GM12872 (cell line): Measurements from ENCODE around the gene GABRG3.

Experiments used
- CTCF ChIP-seq: IDR thresholded peaks from 3 replicates; pipeline ENCODE4 v1.5.1; 2011; ENCODE audit warnings: low read depth, mild to moderate bottlenecking, low read length, moderate library complexity; ENCODE audit not compliant: insufficient read depth

GABRG3 gene

DNA sequence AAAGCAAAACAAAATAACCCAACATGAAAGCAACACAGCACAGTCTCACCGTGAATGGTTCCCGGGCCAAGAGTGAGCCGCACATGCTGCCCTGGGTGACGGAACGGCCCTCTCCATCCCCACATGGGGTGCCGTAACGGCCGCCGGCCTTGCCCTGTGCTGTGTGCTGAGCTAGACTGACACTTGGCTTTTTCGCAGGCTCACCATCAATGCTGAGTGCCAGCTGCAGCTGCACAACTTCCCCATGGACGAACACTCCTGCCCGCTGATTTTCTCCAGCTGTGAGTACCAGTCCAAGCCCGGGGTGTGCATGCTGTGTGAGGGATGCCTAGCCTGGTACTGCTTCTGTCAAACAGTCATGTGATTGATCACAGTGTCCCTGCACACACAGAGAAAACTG lies 357.6 kb downstream of the GABRG3 start:
- TF ChIP-seq CTCF: no peak

- no peak for TF ChIP-seq CTCF
Observed at GRCh38 chr15:27330326-27330725, 359.3 kb downstream of the GABRG3 start.

- no peak for TF ChIP-seq CTCF
Observed at GRCh38 chr15:27336676-27337075, 365.7 kb downstream of the GABRG3 start.

- TF ChIP-seq CTCF: no peak
Observed at GRCh38 chr15:27339138-27339537, 368.2 kb downstream of the GABRG3 start.

DNA sequence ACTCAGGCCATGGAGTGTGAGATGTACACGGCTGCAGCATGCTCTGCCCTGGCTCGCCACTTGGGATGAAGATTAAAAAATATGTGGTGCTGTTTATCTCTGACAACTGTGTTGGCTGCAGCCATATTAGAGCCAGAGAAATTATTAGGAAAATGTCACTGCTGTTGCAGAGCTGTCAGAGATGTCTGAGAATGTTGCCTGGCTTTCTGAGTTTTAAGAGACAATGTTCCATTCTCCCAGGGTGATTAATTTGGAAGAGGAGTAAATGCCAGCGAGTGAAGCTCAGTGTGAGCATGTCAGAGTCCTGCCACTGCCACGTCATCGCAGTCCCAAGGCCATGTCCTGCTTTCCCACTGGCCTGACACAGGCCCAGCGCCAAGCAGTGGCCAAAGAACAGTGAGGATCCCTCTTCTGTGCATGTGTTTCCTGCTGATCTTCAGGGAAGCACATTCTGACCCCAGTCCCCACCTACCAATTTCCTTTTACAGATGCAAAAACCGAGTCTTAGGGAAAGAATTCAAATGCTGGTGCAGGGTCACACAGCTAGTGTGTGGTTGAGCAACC lies 370.9 kb downstream of the GABRG3 start:
- TF ChIP-seq CTCF: no peak

GRCh38 chr15:27342991-27343390 lies 372.0 kb downstream of the GABRG3 start:
- no peak for TF ChIP-seq CTCF

DNA sequence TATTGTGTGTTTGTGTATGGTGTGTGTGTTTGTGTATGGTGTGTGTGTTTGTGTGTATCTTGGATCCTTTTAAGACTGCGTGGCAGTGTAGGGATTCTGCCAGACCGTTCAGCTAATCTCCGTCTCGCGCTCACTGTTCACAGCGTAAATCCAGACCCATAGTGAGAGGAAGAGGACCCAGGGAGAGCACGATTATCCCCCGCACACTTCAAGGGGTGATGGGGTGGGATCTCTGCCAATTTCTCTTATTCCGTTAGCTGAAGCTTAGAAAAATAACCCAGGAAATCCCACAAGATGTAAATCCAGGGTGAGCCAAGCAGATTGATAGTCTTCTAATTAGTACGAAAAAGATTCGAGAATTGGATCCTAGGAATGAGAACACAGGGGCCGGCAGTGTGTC lies 381.2 kb downstream of the GABRG3 start:
- TF ChIP-seq CTCF: no peak
